COLO668 (cell line): Measurements from ENCODE around the gene APPBP2.
"Not testable (repeated sequence)": the region's sequence is repeated elsewhere in the genome, so short reads cannot be mapped to it uniquely, and the experiment has no call there.

Experiments used
- DNase-seq: peaks from one replicate; lab custom pipeline; 2025; ENCODE audit not compliant: unreplicated experiment; lab: John Stamatoyannopoulos, UW

The APPBP2 gene

GRCh38 chr17:60534613-60535157 lies 8.6 kb upstream of the APPBP2 start:
- no peak for DNase-seq

DNA sequence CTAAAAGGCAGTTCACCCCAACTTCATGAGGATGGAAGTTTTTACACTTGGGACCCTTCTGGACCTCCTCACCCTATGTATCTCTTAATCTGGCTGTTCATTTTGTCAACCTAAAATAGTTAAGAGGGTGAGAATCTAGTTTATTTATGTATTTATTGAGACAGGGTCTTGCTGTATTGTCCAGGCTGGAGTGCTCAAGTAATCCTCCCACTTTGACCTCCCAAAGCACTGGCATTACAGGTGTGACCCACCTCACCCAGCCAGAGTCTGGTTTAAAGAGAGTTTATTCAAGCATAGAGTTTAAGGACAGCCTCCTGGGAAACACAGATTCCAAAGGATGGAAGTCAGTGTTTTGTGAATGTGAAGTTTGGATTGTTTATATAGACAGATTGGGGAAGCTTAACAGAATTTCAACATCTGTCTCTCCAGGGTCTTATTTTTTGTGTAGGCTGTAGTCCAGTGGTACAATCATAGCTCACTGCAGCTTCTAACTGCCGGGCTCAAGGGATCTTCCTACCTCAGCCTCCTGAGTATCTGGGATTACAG lies 8.0 kb upstream of the APPBP2 start:
- DNase-seq: no peak

DNA sequence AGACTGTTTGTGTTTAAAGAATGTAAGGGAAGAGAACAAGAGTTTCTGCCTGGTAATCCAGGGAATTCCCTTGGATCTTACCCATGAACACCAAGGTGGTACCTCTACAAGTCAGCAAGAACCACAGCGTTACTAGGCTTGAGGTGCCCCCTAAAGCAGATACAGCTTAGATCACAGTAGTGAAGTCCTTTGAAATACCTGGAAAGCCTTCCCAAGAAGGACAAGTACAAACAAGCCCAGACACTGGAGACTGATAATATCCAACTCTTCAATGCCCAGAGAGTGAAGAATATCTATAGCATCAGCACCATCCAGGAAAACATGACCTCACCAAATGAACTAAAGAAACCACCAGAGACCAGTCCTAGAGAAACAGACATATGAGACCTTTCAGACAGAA lies 3.8 kb upstream of the APPBP2 start:
- no peak for DNase-seq

DNA sequence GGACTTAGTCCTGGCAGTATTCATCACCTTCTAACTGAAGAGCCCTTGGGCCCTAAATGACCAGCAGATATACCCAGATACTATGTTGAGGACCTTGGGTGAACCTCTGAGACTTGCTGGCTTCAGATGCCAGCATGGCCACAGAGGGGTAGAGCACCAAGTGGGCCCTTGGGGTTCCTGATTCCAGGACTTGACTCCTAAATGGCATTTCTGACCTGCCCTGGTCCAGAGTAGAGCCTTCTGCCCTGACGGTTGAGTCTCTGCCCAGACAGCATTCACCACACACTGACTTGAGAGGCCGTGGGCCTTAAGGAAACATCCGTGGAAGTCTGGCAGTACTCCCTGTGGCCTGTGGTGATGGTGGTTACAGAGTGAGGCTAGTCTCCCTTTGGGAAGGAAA lies 2.8 kb upstream of the APPBP2 start:
- no peak for DNase-seq

- DNase-seq: no peak
Measured at GRCh38 chr17:60527701-60528100, 1.7 kb upstream of the APPBP2 start.

GRCh38 chr17:60526726-60527125 lies 684 bp upstream of the APPBP2 start:
- DNase-seq: no peak

DNA sequence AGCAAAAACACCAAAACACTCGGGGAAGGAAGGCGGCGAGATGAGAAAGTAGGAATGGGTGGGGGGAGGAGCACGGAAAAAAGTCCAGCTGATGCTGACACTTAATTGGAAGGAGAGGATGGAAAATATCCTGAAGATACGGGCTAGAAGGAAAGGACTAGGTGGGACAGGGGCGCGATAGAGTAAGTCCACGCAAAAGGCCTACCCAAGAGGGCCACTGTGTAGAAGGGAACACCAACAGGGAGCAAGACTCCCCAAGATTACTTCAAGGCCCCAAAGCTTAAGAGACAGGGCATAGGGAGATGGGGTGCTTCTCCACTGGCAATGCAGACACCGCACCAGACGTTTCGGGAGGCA lies 736 bp downstream of the APPBP2 start:
- no peak for DNase-seq

- no peak for DNase-seq
Measured at GRCh38 chr17:60524463-60525327, 1.3 kb downstream of the APPBP2 start.

DNA sequence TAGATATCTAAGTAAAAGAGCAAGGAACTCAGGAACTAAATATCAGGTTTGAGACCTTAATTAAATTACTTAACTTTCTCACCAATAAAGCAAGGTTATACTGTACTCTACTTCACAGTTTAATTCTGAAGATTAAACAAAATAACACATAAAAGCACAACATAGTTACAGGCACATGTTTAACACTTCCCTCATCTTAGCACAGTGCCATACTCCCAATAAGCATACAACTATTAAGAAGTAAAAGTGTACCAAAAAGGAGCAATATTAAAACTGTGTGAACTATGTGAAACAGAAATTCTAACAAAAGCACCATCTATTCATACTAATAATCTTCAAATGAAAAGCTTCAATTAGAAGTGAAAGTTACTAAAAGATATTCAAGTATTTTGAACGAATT lies 2.2 kb downstream of the APPBP2 start:
- no peak for DNase-seq

GRCh38 chr17:60522889-60523626 lies 3.0 kb downstream of the APPBP2 start:
- DNase-seq: no peak

- DNase-seq: no peak
Measured at GRCh38 chr17:60519795-60520194, 6.2 kb downstream of the APPBP2 start.

GRCh38 chr17:60515683-60516082 lies 10.4 kb downstream of the APPBP2 start:
- DNase-seq: not testable (repeated sequence)

DNA sequence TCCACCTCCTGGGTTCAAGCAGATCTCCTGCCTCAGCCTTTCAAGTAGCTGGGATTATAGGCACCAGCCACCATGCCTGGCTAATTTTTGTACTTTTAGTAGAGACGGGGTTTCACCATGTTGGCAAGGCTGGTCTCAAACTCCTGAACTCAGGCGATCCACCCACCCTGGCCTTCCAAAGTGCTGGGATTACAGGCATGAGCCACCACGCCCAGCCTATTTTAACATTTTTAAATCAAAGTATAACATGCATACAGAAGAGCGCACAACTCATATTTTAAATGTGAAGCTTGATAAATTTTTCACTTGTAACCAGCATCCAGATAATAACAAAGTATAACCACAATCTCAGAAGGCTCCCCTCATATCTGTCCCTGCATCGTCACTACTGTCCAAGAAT lies 10.8 kb downstream of the APPBP2 start:
- DNase-seq: not testable (repeated sequence)

- DNase-seq: no peak
Measured at GRCh38 chr17:60514500-60514899, 11.5 kb downstream of the APPBP2 start.

DNA sequence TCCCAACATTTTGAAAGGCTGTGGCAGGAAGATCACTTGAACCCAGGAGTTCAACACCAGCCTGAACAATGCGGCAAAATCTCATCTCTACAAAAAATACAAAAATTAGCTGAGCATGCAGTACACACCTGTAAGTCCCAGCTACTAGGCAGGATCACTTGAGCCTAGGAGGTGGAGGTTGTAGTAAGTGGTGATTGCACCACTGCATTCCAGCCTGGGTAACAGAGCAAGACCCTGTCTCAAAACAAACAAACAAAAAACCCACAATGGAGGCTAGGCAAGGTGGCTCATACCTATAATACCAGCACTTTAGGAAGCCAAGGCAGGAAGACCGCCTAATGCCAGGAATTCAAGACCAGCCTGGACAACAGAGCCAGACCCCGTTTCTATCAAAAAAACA lies 12.0 kb downstream of the APPBP2 start:
- no peak for DNase-seq

GRCh38 chr17:60513014-60513413 lies 13.0 kb downstream of the APPBP2 start:
- DNase-seq: no peak

- DNase-seq: no peak
Measured at GRCh38 chr17:60510723-60511122, 15.3 kb downstream of the APPBP2 start.

GRCh38 chr17:60510031-60510430 lies 16.0 kb downstream of the APPBP2 start:
- DNase-seq: no peak

- DNase-seq: no peak
Measured at GRCh38 chr17:60508384-60508980, 17.6 kb downstream of the APPBP2 start.

- DNase-seq: no peak
Measured at GRCh38 chr17:60506312-60506711, 19.7 kb downstream of the APPBP2 start.

DNA sequence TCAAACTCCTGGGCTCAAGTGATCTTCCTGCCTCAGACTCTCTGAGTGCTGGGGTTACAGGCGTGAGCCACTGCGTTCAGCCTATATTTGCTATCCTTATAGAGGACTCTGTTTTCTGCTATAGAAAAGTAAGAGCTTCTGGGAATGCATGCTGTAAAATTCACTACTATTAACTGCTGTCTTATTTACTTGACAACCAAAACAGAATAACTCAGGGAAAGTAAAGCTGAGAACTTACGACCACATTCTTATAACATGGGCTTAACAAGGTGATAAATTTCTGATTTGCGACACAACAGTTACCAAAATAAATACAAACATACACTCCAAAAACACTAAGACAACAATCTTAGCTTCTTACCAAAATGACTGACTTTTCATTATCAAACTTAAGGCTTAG lies 23.9 kb downstream of the APPBP2 start:
- no peak for DNase-seq
